H1 (cell line): Measurements from ENCODE around the gene ENDOU. TPM values are rescaled to one million over a fixed set of nuclear protein-coding genes. Genes with fewer than 3 reads are reported as not detected.

Experiments
- CTCF ChIA-PET: fragments of 300-600 bp; sonication (Branson Sonifier 250); formaldehyde crosslinking; loops from one replicate; lab custom pipeline; 2021; ENCODE audit not compliant: partially characterized antibody; lab: Charles Lee
- POLR2A ChIA-PET: fragments of 300-600 bp; sonication (Branson Sonifier 250); formaldehyde crosslinking; loops from one replicate; lab custom pipeline; 2021; ENCODE audit warnings: inconsistent platforms; ENCODE audit not compliant: partially characterized antibody; lab: Charles Lee
- DNase-seq, 2 experiments: peaks; one replicate each; pipeline versions ENCODE4 v3.0.0 to v3.0.0-alpha.2; 2010 to 2022; ENCODE audit warnings: low spot score in 2 of 2, low read depth in 1 of 2, mixed read lengths in 1 of 2
- FAIRE-seq: peaks from 2 replicates; lab custom pipeline; 2011; peaks lifted over from hg19 to GRCh38; lab: Jason Lieb, UNC
- H2AFZ ChIP-seq: 2 replicates; pipeline ENCODE4 v1.8.1; 2012; ENCODE audit warnings: low read length, inconsistent platforms
- H2AK5ac ChIP-seq: 2 replicates; pipeline ENCODE4 v1.6.1; 2013; ENCODE audit warnings: low read depth, low read length
- H2BK120ac ChIP-seq: replicated peaks from 2 replicates; pipeline ENCODE3; 2013; ENCODE audit warnings: low read depth, low read length, inconsistent platforms
- H2BK12ac ChIP-seq: 2 replicates; pipeline ENCODE4 v1.6.1; 2013; ENCODE audit warnings: low read depth, low read length
- H2BK15ac ChIP-seq: 2 replicates; pipeline ENCODE4 v1.6.1; 2013; ENCODE audit warnings: low read length
- H2BK20ac ChIP-seq: 2 replicates; pipeline ENCODE4 v1.6.1; 2013; ENCODE audit warnings: low read length
- H2BK5ac ChIP-seq: 2 replicates; pipeline ENCODE4 v1.6.1; 2013; ENCODE audit warnings: low read depth, low read length
- H3K14ac ChIP-seq: 2 replicates; pipeline ENCODE4 v1.6.1; 2013; ENCODE audit warnings: inconsistent platforms; ENCODE audit not compliant: insufficient read length
- H3K18ac ChIP-seq: 2 replicates; pipeline ENCODE4 v1.6.1; 2013; ENCODE audit warnings: low read length; ENCODE audit errors: extremely low read depth
- H3K23ac ChIP-seq: 2 replicates; pipeline ENCODE4 v1.6.1; 2013; ENCODE audit warnings: inconsistent platforms; ENCODE audit not compliant: insufficient read length
- H3K23me2 ChIP-seq: 2 replicates; pipeline ENCODE4 v1.6.1; 2013; ENCODE audit warnings: low read depth, low read length
- H3K27ac ChIP-seq: 2 replicates; pipeline ENCODE4 v1.6.1; 2011; ENCODE audit warnings: low read depth, low read length, inconsistent platforms
- H3K27me3 ChIP-seq, 4 experiments: replicated peaks in 1 of 4; 1 replicate in 1 of 4; 2 replicates in 3 of 4; pipeline versions ENCODE4 v1.6.1 to v1.8.1; 2011 to 2013; ENCODE audit warnings: low read length in 3 of 4, mild to moderate bottlenecking in 3 of 4, inconsistent platforms in 2 of 4, mixed read lengths in 2 of 4, moderate library complexity in 1 of 4; ENCODE audit not compliant: control insufficient read depth in 3 of 4, insufficient read depth in 3 of 4; ENCODE audit errors: extremely low read depth in 1 of 4
- H3K36me3 ChIP-seq, 4 experiments: 2 replicates each; pipeline versions ENCODE4 v1.6.1 to v1.8.1; 2011 to 2013; ENCODE audit warnings: mild to moderate bottlenecking in 4 of 4, low read length in 3 of 4, moderate library complexity in 2 of 4, control low read depth in 1 of 4, inconsistent platforms in 1 of 4; ENCODE audit not compliant: insufficient read depth in 4 of 4, control insufficient read depth in 2 of 4
- H3K4ac ChIP-seq: replicated peaks from 2 replicates; pipeline ENCODE3; 2013; ENCODE audit warnings: low read length, low read depth, mixed read lengths, inconsistent platforms; ENCODE audit not compliant: insufficient read length
- H3K4me1 ChIP-seq, 4 experiments: replicated peaks in 1 of 4; 1 replicate in 1 of 4; 2 replicates in 3 of 4; pipeline versions ENCODE4 v1.6.1 to v1.8.1; 2011 to 2013; ENCODE audit warnings: low read length in 3 of 4, inconsistent platforms in 2 of 4, mixed read lengths in 1 of 4; ENCODE audit not compliant: insufficient read depth in 4 of 4, control insufficient read depth in 3 of 4
- H3K4me2 ChIP-seq, 2 experiments: 2 replicates each; pipeline versions ENCODE4 v1.6.1 to v1.8.1; 2011 to 2013; ENCODE audit warnings: low read depth in 2 of 2, low read length in 2 of 2, control low read depth in 1 of 2, inconsistent platforms in 1 of 2, mild to moderate bottlenecking in 1 of 2; ENCODE audit not compliant: insufficient read depth in 1 of 2
- H3K4me3 ChIP-seq, 4 experiments: fragments of 200-600, 300-600 bp in 1 of 4; sonication (generic), shearing (Covaris generic), sonication (Bioruptor Twin) in 1 of 4; 2 replicates each; pipeline versions ENCODE4 v1.5.1 to v1.8.1; 2011 to 2016; ENCODE audit warnings: low read length in 4 of 4, low read depth in 3 of 4, control low read depth in 2 of 4, inconsistent platforms in 2 of 4, mild to moderate bottlenecking in 2 of 4, mixed read lengths in 1 of 4, moderate library complexity in 1 of 4; ENCODE audit not compliant: insufficient read depth in 2 of 4; ENCODE audit errors: extremely low read depth in 1 of 4
- H3K56ac ChIP-seq: replicated peaks from 2 replicates; pipeline ENCODE3; 2013; ENCODE audit warnings: low read depth, mild to moderate bottlenecking, mixed read lengths, low read length, inconsistent platforms; ENCODE audit not compliant: insufficient read length
- H3K79me1 ChIP-seq: 2 replicates; pipeline ENCODE4 v1.6.1; 2013; ENCODE audit warnings: low read depth, low read length, control low read depth
- H3K79me2 ChIP-seq, 2 experiments: 2 replicates each; pipeline versions ENCODE4 v1.6.1 to v1.8.1; 2012 to 2013; ENCODE audit warnings: low read length in 2 of 2, mild to moderate bottlenecking in 2 of 2, inconsistent platforms in 1 of 2; ENCODE audit not compliant: insufficient read depth in 2 of 2, control insufficient read depth in 1 of 2
- H3K9ac ChIP-seq, 4 experiments: replicated peaks in 1 of 4; 1 replicate in 1 of 4; 2 replicates in 3 of 4; pipeline versions ENCODE4 v1.6.1 to v1.8.1; 2011 to 2013; ENCODE audit warnings: low read depth in 3 of 4, low read length in 3 of 4, control low read depth in 2 of 4, mild to moderate bottlenecking in 2 of 4, moderate library complexity in 2 of 4, inconsistent platforms in 1 of 4; ENCODE audit errors: extremely low read depth in 1 of 4
- H3K9me3 ChIP-seq, 2 experiments: 2 replicates each; pipeline versions ENCODE4 v1.6.1 to v1.8.1; 2012 to 2013; ENCODE audit warnings: mild to moderate bottlenecking in 2 of 2, moderate library complexity in 2 of 2, control low read depth in 1 of 2, inconsistent platforms in 1 of 2, low read depth in 1 of 2, low read length in 1 of 2, mixed read lengths in 1 of 2; ENCODE audit not compliant: insufficient read depth in 2 of 2
- H4K20me1 ChIP-seq, 2 experiments: replicated peaks in 1 of 2; 2 replicates each; pipeline versions ENCODE3 to v1.8.1; 2011 to 2013; ENCODE audit warnings: inconsistent platforms in 2 of 2, low read length in 2 of 2, mild to moderate bottlenecking in 1 of 2; ENCODE audit not compliant: insufficient read depth in 2 of 2, control insufficient read depth in 1 of 2
- H4K5ac ChIP-seq: 2 replicates; pipeline ENCODE4 v1.6.1; 2013; ENCODE audit warnings: low read length, low read depth, mixed read lengths, inconsistent platforms; ENCODE audit not compliant: insufficient read length
- H4K8ac ChIP-seq: 2 replicates; pipeline ENCODE4 v1.8.0; 2013; ENCODE audit warnings: mild to moderate bottlenecking, moderate library complexity, low read length, inconsistent platforms; ENCODE audit not compliant: insufficient read depth; ENCODE audit errors: extremely low read depth
- H4K91ac ChIP-seq: replicated peaks from 2 replicates; pipeline ENCODE3; 2013; ENCODE audit warnings: low read length, mixed read lengths, inconsistent platforms; ENCODE audit not compliant: insufficient read length
- CEBPB ChIP-seq: IDR thresholded peaks from 2 replicates; pipeline ENCODE4 v1.6.1; 2012; ENCODE audit warnings: low read depth, low read length
- CHD2 ChIP-seq: IDR thresholded peaks from 2 replicates; pipeline ENCODE4 v1.6.1; 2012; ENCODE audit warnings: low read length, improper control_type of control experiment
- GABPA ChIP-seq: IDR thresholded peaks from 2 replicates; pipeline ENCODE4 v1.6.1; 2011; ENCODE audit warnings: mild to moderate bottlenecking, low read length, moderate library complexity, borderline replicate concordance; ENCODE audit not compliant: insufficient read depth
- MAFK ChIP-seq: IDR thresholded peaks from 2 replicates; pipeline ENCODE4 v1.6.1; 2012; ENCODE audit warnings: low read depth, mild to moderate bottlenecking, improper control_type of control experiment, low read length
- POLR2AphosphoS5 ChIP-seq: IDR thresholded peaks from 2 replicates; pipeline ENCODE4 v1.6.1; 2011; ENCODE audit warnings: low read depth, low read length
- SAP30 ChIP-seq: fragments of 300-600 bp; sonication (generic); IDR thresholded peaks from 2 replicates; pipeline ENCODE4 v1.7.1; 2012; ENCODE audit warnings: low read length, moderate library complexity, mild to moderate bottlenecking, inconsistent platforms; ENCODE audit not compliant: insufficient read depth, insufficient replicate concordance
- TAF7 ChIP-seq: optimal IDR thresholded peaks from 2 replicates; pipeline ENCODE3; 2011; ENCODE audit warnings: low read depth, mild to moderate bottlenecking, inconsistent platforms, low read length, moderate library complexity, borderline replicate concordance
- TBP ChIP-seq: IDR thresholded peaks from 2 replicates; pipeline ENCODE4 v1.6.1; 2011; ENCODE audit warnings: low read depth, low read length, improper control_type of control experiment
- TEAD4 ChIP-seq: IDR thresholded peaks from 2 replicates; pipeline ENCODE4 v1.6.1; 2012; ENCODE audit warnings: low read depth, low read length, inconsistent platforms, mixed read lengths
- YY1 ChIP-seq: IDR thresholded peaks from 2 replicates; pipeline ENCODE4 v1.6.1; 2011; ENCODE audit warnings: low read depth, mild to moderate bottlenecking, low read length
- WGBS, 2 experiments: shearing (Covaris generic) in 1 of 2; methylation state at CpG; one replicate each; pipeline versions ENCODE4 v1.1.6 to v1.1.7; 2013 to 2015; ENCODE audit warnings: low lambda C conversion rate in 2 of 2, mixed read lengths in 2 of 2, inconsistent platforms in 1 of 2, low coverage in 1 of 2, missing lambda C conversion rate in 1 of 2; ENCODE audit not compliant: insufficient replicate concordance in 2 of 2, insufficient coverage in 1 of 2, insufficient read length in 1 of 2; ENCODE audit errors: extremely low coverage in 1 of 2, missing lambda C conversion rate in 1 of 2; 5-methylcytosine and 5-hydroxymethylcytosine counted together
- polyA plus RNA-seq, 7 experiments: library from polyadenylated mRNA; depleted of rRNA in 3 of 7; stranded (reverse) in 5 of 7; unstranded in 2 of 7; fragments of >200 nt in 5 of 7; fragments of 200-250 nt in 2 of 7; gene quantifications; 1 replicate in 5 of 7; 2 replicates in 1 of 7; 4 replicates in 1 of 7; pipeline versions ENCODE4 v1.2.1 to v1.2.3, GENCODE V29; 2011 to 2013; ENCODE audit warnings: missing spikeins in 2 of 7, mixed read lengths in 2 of 7
- total RNA-seq: library from RNA; stranded (reverse); fragmentation: NEBNext Ultra II Directional; extraction: Animal tissue kit (Norgen Biotek cat#: 25700); gene quantifications from 2 replicates; pipeline ENCODE4 v1.2.1, GENCODE V29; 2021

ENDOU gene
- total and polyA plus RNA-seq, 2 of the 8 experiments (the other 6 are each of a cell fraction or from before 2014, with no cell fraction given), result not detected

GRCh38 chr12:47772738-47773061 lies 47.4 kb upstream of the ENDOU start:
- peak overlapping the region; percentile 21 to 91 (median 40); a peak in 6 of 8 replicates for H3K4me3 ChIP-seq
- no peak overlapping the region for H2AFZ ChIP-seq
- no peak overlapping the region for H2BK5ac ChIP-seq
- no peak overlapping the region for H3K4ac ChIP-seq
- no peak overlapping the region for H4K8ac ChIP-seq
- no peak overlapping the region for H4K5ac ChIP-seq
- H2BK12ac ChIP-seq, result no peak overlapping the region
- peaks cover 0 to 17% (median 8%) of the 10 kb centered on the region in 4 experiments; a peak in 4 of 7 replicates for H3K27me3 ChIP-seq
- POLR2A ChIA-PET, result interaction anchor here (0.9 to 10.5 kb wide), 10 partner anchors 9 to 57 kb away, joined by 3 to 79 read pairs (median 7); partner anchors contain the start of gene RAPGEF3
- H2BK15ac ChIP-seq, result no peak overlapping the region
- no peak overlapping the region for H3K18ac ChIP-seq
- H3K23ac ChIP-seq, result no peak overlapping the region
- H3K79me1 ChIP-seq, result no peaks in the 10 kb centered on the region
- no peak overlapping the region for H2AK5ac ChIP-seq
- no peak overlapping the region for H2BK20ac ChIP-seq
- FAIRE-seq (no peak), DNase-seq (no peak)
- TF ChIP-seq SAP30 (no peak), TEAD4 (no peak), GABPA (no peak), CEBPB (no peak), POLR2AphosphoS5 (no peak), TAF7 (no peak), MAFK (no peak), TBP (no peak), YY1 (no peak), CHD2 (no peak)
- peaks cover 2% of the 10 kb centered on the region; the same call in 1 of the 2 replicates for H3K23me2 ChIP-seq
- H3K9ac ChIP-seq, result no peak overlapping the region
- CTCF ChIA-PET, result interaction anchor here (0.8 to 58.8 kb wide), 9 partner anchors 9 to 98 kb away, joined by 3 to 2442 read pairs (median 5); partner anchors contain the start of genes ENDOU, RAPGEF3 and RPAP3
- H3K9me3 ChIP-seq, result no peaks in the 10 kb centered on the region
- H3K4me1 ChIP-seq, result peaks cover 7 to 14% (median 11%) of the 10 kb centered on the region in 4 experiments
- H4K20me1 ChIP-seq, result peaks cover 0 to 3% of the 10 kb centered on the region in 2 experiments
- H2BK120ac ChIP-seq, result no peak overlapping the region
- H3K14ac ChIP-seq, result no peak overlapping the region
- no peaks in the 10 kb centered on the region for H3K36me3 ChIP-seq
- H3K27ac ChIP-seq, result no peak overlapping the region
- H3K4me2 ChIP-seq, result peak overlapping the region; percentile 61
- 35% methylated on average over 12 of the region's 17 CpGs; no CpG with 5 or more reads in 1 of the 2 experiments for WGBS, 2 experiments
- no peaks in the 10 kb centered on the region for H3K79me2 ChIP-seq
- H3K56ac ChIP-seq, result no peak overlapping the region
- no peak overlapping the region for H4K91ac ChIP-seq
